Activated CD4-positive, alpha-beta T cell treated with anti-CD3 and anti-CD28 coated beads for 4 hours (primary cell): ENCODE data around the gene SLC10A7.

Experiments
- DNase-seq, 2 donors: peaks; one replicate each; pipeline ENCODE4 v3.0.0-alpha.2; 2020

Gene SLC10A7

DNA sequence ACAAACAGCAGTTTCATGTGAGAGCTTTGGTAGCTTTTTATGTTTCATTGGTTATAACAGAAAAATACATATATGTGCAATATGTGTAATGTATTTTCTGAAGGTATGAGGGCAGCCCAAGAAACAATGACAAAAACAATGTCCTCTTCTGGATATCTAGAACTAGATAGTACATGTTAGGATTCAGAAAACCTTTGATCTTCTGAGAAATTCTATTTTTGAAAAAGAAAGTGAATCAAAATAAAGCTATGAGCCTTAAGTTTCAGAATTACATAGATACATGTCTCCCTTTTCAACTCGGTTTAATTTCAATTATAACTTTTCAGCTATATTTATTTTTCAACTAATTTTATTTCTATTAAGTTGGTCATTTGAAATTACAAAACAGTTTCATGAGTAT lies 175.5 kb downstream of the SLC10A7 start:
- no peak for DNase-seq

DNA sequence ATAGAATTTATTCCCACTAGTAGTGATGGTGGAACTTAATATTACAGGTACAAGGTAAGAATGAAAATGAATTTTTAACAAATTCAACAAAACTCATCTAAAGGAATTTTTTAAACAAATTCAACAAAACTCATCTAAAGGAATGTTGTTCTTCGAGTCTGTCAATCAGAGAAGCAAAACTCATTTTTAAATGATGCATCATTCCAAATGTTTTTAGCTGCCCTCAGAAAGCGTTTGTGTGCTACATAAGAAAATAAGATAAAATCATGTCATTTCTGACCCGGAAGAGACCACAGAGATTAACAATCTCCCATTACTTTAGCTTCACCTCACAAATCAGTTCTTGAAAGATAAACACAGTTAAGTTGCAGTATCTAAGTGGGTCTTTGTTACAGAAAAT lies 178.0 kb downstream of the SLC10A7 start:
- no peak for DNase-seq

DNA sequence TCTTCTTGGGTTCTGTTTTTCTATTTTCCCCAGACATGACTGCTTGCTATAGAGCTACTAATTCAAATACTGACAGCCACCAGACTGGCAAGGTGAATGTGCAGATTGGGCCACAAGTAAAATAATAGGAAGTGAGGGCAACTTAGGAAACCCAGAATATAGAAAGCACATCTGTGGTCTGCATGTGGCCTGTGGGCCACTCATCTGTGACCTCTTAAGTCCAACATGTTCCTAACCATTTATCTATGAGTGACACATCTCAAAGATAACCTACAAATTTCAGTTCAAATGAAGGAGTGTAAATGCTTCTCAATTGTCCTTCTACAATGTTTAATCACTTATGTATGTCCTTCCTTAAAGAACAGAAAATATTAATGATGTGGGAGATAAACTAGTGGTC lies 178.5 kb downstream of the SLC10A7 start:
- DNase-seq: no peak

DNA sequence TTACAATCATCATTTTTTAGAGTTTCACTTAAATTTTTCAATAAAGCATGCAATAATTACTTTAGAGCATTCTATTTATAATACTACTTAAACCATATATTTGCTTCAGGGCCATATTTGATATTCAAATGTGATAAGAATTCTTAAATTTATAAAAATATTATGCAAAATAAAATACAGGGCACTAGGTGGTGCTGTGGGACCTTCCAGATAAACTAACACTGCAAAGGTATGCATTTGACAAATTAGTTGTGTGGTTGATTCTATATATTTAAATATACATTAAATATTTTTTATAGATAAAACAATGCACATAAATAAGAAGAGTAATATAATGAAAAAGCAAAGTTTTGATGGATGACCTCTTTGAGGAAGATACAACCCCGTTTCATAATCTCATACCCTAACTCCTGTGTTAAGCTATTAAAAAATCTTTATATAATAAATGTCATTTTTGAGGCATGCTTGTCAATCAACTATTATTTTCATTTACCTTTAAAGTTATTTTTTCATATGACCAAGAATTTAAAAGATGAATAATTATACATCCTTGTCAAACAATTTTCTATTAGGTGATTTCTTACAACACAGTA lies 179.0 kb downstream of the SLC10A7 start:
- DNase-seq: peak; percentile 4 to 23

DNA sequence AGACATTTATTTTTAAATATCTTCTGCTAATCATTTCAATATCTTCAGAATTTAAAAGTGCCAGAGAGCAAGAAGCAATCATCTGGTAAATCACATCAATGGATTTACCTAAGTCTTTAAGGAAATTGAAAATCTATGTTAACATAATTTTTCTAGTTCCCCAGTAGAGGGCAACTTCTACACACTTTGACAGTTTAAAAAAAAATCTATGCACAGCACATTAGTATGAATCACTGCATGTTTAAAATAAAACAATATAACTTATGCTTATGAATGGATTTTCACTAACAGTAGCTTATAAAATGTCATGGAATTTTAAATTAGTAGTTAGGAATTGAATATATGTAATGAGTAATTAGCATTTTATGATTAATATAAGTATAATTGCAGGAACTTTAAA lies 180.9 kb downstream of the SLC10A7 start:
- no peak for DNase-seq

DNA sequence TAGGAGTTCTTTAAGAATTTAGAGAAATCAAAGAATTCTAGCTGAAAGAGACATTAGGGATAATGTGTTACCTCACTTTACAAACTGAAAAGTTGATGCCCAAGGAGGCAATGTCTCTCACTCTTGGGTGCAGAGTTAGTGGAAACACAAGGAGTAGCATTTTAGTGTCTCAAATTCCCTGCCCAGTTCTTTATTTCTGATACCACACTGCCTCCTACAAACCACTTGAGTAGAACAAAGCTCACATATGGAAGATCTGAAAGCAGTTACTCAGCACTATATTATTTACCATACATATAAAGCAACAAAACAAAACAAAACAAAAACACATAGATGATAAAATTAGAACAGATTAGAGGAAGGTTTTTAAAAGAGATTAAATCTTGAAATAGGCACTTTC lies 183.2 kb downstream of the SLC10A7 start:
- DNase-seq: no peak

DNA sequence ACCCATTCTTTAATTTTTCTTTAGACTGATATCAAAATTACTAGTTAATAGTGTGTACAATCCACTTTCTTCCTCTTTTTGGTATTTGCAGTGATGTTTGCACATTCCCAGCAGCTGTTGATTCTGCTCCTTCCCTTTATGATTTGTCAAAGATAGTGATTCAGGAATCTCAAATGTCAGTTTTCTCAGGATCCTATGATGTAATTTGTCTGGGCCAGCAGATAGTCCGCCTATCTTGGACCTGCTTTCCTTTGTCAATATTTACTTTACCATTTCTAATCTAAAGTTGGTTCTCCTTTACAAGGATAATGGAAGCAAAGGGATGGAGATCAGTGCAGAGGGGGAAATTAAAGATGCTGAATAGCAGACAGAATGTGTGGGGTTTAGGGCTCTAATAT lies 185.3 kb downstream of the SLC10A7 start:
- no peak for DNase-seq

DNA sequence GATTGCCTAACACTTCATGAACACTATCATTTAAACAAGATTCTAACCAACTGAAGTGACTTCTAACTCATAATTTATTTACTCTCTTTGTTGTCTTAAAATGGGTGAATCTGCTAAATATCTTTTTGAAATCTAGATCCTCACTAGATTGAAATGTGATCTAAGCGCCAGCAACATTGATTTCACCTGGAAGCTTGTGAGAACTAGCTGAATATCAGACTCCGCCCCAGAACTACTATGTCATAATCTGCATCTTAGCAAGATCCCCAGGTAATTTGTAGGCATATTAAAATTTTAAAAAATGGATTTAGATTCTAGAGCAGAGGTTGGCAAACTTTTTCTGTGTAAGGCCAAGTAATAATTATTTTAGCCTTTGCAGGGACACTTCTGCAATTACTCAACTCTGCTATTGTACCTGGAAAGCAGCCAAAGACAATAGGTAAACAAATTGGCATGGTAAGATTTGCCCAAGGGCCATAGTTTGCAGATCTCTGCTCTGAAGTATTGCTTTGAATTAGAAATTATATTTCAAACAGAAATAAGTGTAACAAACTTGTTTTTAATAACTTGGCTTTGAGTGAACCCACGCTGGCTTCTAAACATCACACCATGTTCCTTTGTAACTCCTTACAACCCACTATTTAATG lies 185.9 kb downstream of the SLC10A7 start:
- DNase-seq: no peak

DNA sequence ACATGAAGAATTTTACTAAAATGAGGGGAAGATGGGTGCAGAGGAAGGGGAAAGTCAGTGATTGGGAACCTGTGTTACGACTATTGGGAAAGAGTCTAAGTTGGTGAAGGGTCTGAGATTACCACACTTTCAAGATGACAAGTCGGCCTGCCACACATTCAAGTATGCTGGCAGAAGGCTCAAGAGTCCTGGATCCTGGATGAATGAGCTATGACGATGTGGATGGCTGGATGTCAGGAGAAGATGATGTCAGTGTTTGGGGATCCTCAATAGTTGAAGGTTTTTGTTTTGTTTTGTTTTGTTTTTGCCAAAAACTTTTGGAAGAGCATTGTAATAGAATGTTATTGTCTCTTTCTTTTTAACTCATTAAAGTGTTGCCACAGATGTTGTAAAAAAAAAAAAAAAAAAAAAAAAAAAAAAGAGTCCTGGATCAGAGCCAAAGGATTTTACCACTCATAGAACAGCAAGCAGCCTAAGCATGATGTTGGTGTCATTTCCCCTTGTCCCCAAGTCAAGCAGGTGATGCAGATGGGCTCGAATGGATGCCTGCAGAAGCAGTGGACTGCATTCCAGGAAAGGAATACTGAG lies 186.8 kb downstream of the SLC10A7 start:
- DNase-seq: no peak

DNA sequence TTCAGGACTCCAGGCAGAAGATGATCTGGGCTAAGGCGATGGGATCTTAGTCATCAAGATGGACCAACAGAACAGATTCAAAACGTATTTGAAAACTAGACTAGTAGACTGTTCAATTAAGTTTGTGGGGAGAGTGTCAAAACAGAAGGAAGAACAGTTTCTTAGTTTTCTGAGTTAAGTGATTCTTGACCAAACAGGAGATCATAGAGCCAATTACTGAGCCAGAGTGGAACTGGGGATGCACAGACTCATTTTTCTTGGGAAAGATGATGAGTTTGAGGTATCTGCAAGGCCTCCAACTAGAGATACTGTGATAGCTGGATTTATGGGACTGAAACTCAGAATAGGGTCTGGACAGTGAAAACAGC lies 187.9 kb downstream of the SLC10A7 start:
- DNase-seq: no peak

DNA sequence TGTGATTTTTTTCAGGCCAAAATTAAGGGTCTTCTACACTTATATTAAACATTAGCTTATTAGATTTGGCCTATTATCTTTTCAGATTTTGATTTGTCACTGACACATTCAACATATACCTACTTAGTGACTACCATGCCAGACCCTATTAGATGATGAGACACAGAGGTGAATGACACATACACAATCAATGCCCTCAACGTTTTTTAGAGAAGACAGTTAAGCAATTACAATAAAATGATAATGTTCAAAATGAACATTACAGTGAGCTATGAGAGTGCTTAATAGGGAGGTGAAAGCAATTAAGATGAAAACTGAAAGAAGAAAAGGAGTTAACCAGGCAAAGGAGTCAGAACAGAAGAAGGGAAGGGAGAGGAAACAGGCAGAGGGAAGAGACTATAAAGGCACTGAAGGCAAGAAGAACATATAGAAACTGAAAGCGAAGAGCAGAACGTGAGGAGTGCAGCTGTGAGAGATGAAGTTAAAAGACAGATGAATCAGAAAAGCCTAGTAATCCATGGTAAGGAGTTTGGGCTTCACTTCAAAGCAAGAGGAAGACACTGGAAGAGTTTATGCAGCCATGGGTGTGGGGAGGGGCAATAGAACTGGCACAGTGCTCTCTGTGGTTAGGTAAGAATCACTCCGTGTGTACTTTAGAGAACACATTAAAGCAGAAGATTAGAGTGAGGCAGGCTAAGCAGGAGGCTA lies 188.4 kb downstream of the SLC10A7 start:
- no peak for DNase-seq

DNA sequence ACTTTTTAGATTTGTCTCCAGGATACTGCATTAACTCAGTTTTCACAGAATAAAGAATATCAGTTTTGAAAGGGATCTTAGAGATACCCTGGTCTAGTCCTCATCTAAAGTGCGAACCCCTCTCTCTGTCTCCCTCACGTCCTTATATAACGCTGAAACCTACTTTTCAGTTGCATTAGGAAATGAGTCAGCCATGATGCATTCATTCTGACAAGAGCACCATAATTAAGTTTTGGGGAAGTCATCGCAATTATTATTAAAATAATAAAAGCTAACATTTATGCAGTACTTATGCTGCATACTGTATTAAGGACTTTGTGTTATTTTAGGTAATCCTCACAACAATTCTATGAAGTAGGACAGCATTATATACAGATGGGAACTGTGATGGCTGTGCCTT lies 191.3 kb downstream of the SLC10A7 start:
- no peak for DNase-seq

DNA sequence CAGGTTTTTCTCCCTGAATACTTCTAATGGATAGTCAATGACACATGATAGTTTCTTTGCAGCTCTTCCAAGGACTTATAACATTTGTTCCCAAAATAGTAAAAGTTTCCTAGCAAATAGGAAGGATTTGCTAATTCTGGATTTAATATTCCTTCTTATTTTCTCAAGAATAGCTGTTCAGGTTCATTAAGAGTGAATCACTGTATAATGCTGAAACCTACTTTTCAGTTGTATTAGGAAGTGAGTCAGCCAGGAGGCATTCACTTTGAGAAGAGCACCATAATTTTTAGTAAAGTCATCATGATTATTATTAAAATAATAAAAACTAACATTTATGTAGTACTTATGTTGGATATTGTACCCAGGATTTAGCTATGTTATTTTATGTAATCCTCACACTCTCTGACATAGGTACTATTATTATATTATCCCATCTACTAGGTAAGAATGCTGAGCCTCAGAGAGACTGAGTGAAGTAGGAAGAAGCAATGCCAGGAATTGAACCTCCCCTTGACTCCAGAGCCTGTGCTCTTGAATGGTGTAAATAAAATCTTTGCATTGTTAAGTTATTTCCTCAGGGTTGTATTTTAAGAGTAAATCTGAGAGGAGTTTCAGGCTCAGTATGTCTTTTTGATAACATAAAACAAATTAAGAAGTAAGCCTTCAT lies 192.6 kb downstream of the SLC10A7 start:
- no peak for DNase-seq

DNA sequence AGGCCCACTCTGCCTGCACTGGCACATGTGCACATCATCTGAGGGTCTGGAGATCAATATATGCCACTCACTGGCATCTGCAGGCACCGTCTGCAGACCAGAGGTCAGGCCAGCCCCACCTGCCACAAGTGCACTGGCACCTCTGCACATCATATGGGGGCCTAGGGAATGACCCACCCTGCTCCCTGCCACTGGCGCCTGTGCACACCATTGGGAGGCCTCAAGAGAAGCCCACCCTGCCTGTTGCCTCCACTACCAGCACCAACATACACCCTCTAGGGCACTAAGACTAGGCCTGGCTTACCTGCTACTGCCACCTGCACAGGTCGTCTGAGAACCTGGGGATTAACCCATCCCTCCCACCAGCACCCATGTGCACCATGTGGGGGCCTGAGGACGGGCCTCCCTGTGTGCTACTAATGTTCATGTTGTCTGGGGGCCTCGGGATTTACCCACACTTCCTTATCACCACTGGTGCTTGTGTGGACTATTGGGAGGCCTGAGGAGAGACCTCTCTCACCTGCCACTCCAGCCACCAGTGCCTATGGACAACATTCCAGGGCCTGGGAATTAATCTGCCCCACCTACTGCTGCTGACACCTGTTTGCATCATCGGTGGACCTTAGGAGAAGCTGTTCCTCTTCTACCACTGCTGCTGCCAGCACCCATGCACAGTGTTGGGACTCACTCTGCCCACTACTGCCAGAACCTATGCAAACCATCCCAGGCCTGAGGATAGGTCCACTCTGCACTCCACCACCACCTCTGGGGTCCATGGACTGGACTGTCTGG lies 193.7 kb downstream of the SLC10A7 start:
- no peak for DNase-seq

DNA sequence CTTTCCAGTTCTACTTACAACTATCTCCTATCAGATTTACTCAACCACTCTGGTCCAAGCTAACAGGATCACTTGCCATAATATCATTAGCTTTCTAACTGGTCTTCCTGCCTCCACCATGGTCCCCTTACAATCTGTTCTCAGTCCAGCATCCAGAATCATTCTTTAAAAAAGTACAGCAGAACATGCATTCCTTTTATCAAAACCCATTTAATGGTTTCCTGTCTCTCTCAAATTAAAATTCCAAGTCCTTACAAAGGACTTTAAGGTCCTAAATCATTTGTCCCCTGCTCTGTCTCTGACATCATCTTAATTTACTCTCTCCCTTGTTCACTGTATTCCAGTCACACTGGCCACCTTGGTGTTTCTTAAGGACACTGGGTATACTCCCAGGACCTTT lies 202.8 kb downstream of the SLC10A7 start:
- no peak for DNase-seq

DNA sequence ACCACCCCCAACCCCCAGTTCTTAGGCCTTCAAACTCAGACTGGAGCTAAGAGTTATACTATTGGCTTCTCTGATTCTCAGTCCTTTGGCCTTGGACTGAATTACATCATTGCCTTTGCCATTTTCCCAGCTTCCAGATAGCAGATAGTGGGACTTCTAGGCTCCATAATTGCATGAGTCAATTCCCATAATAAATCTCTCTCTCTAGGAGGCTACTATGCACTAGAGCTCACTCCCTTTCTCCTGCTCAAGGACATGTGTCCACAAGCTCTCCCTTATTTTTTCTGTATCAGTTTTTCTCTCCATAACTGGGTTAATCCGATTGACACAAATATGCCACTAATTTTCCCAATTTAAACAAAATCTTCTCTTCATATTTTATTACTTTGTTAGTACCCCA lies 204.0 kb downstream of the SLC10A7 start:
- DNase-seq: no peak

DNA sequence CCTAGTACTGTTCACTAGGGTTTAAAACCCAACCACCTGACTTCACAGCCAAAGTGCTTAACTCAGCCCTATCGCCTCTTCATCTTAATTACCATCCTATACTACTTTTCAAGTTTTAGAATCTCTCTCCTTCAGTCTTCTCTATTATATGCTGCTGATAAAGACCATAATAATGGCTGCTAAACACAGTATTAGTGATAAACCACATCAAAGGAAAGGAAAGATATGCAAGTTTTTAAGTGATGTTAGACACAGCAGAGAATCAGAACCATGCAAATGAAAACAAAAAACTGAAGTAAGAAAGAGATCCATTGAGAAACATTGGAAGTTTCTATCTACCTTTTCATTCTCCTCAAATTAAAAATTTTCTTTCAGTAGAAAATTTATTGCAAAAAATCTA lies 206.6 kb downstream of the SLC10A7 start:
- no peak for DNase-seq

DNA sequence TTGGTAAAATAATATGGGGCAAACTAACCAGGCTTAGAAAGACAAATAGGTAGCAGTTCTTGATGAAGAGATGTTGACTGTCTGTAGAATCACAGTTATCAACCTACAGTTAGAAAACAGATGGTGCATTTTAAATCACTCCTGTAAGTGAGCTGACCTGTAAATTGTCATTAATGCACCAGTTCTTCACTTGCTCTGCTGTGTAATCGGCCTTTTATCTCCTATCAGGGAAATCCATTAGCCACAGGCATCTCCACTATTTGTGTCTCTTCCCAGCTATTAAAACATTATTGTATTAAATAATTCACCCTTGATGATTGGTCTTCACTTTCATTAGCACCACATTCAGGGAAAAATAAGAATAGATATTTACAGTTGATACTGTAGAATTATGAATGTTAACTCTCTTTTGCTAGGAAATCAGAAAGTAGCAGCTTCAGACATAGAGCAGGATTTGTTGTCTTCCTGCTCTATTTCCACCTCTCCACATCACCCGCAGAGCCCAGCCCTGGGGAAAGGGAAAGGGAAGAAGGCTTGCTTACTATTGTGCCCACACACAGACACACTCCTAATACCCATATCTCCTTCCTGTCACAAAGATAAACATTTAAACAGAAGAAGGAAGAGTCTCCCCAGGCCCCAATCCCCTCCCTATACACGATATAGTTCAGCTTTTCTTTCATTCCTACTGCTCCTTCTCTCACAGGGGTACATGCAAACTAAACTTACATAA lies 210.3 kb downstream of the SLC10A7 start:
- no peak for DNase-seq

DNA sequence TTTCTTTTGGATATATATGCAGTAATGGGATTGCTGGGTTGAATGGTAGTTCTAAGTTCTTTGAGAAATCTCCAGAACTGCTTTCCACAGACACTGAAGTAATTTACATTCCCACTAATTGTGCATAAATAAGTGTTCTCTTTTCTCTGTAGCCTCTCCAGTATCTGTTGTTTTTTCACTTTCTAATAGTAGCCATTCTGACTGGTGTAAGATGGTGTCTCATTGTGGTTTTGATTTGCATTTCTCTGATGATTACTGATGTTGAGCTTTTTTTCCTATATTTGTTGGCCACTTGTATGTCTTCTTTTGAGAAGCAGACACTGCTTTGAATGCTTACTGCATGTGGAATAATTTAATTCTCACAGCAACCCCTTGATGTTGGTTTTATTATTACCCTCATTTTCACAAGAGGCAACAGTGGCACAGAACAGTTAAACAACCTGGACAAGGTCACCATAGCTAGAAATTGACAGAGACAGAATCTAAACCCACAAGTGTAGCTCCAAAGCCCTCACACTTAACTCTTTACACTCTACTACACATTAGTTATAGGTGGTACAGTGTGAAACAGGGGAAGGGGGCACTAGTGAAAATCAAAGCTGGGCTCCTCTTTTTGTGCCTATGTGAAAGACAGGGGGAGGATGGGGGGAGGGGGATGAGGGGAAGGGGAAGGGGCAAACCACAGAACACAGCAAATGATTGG lies 211.3 kb downstream of the SLC10A7 start:
- DNase-seq: no peak

DNA sequence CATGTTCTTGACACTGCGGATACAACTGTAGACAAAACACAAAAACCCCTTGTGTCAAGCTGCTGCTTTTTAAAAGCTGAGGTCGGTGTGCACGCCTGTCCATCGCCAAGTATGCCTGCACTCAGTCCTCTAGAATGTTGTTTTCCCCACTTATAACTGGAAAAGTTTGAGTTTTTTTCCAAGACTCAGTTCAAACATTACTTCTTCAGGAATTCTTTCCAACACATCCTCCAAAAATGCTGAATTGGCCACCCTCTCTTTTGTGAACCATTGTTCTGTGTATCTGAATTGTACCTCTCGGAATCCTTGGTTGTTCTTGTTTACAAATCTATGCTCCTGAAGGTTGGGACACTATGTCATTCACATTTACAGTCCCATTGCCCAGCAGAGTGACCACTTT lies 212.8 kb downstream of the SLC10A7 start:
- no peak for DNase-seq

DNA sequence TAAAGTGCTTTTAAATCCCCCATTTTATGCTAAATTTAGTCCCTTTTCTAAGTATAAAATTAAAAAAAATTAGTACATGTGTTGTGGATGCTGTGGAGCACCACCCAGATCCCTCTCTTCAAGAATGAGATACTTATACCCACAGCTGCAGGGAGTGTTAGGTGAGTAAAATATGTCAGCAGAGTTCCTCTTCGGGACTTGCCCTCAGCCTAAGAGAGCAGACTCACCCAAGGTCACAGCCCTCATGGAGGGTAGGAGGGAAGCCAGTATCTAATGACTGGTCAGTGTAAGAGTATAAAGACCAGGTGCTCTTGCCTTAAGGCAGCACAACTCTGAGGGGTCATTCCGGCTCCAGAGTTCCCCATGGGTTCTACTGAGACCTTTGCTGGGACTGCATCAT lies 218.9 kb downstream of the SLC10A7 start:
- no peak for DNase-seq

DNA sequence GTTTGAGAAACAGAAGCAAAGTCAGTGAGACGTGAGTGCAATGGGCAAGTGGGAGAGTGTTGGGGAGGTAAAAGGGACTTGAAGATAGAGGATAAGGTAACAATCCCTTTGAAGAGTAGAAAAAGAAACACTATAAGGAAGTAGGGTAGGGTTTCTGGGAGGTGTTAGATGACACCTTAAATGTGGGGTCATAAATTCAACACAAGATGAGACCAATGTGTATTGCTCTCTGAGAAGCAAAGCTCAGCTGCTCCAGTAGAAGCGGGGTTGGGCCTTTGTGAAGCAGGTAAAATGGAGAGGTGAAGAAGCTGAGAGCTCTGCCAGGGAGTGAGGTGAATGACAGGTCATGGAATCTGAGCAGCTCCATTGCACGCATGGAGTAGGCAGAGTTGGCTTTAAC lies 222.1 kb downstream of the SLC10A7 start:
- DNase-seq: no peak
